ENCODE data around the gene ATG9B.

The ATG9B gene

DNA sequence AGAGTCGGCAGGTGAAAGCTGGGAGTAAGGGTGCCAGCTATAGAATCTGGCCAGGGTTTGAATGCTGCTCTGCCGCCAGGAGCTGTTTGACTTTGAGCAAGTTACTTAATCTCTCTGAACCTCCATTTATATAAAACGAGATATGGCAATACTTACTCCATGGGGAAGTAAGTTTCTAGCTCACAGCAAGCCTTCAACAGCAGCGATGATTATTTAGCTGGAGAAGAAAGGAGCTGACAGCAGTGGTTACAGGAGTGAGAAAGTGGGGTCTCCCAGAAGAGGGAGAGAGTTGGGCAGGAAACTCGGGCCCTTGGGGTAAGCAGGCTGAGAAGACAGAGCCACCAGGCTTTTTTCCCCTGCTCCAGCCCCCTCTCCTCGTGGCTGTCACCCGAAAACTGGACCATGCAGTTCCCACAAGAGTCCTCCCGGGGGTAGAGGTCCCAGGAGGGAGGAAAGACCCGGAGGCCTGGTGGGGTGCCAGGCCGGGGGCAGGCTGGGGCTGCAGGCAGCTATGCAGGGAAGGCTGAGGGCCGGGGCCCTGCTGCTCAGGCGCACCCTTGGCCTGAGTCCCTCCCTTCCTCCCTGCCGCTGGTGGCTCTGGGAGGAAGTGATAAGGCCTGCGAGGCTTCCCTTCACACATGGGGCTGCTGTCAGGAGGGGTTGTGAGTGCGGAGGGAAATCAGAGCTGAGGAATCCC lies 30.0 kb downstream of the ATG9B start:
- Histone ChIP-seq H3K27me3 (ENCODE audit: control insufficient read depth in 1 of 2, insufficient read depth in 1 of 2, low read length in 2 of 2) (peaks cover 25 to 43% of the 10 kb centered on the region in 2 experiments), H3K9ac (ENCODE audit: low read length) (no peak overlapping the region), H3K4ac (ENCODE audit: low read depth in 1 of 2, low read length in 2 of 2) (no peak overlapping the region), H2BK15ac (ENCODE audit: low read depth, poor library complexity, severe bottlenecking) (no peak overlapping the region), H3K4me3 (ENCODE audit: insufficient read depth in 1 of 2, low read depth in 1 of 2, low read length in 2 of 2) (no peak overlapping the region), H3K14ac (ENCODE audit: low read length in 2 of 2) (peak overlapping the region in 1 of 2 experiments; percentile 1), H2BK120ac (ENCODE audit: low read depth, low read length) (no peak overlapping the region), H4K8ac (ENCODE audit: low read length) (peak overlapping the region; percentile 71), H3K18ac (ENCODE audit: low read depth in 1 of 2, low read length in 2 of 2) (peak overlapping the region; percentile 37 to 77), H2BK5ac (ENCODE audit: low read depth, low read length, poor library complexity, severe bottlenecking) (no peak overlapping the region), H4K91ac (ENCODE audit: low read length) (peak overlapping the region; percentile 61), H3K23ac (ENCODE audit: low read length in 2 of 2) (no peak overlapping the region), H3K79me1 (replicated peaks; ENCODE audit: low read length, poor library complexity, severe bottlenecking) (no peaks in the 10 kb centered on the region), H2AK5ac (ENCODE audit: low read length, severe bottlenecking) (no peak overlapping the region), H3K27ac (ENCODE audit: low read length, poor library complexity, severe bottlenecking) (no peak overlapping the region), H3K4me1 (ENCODE audit: control insufficient read depth, insufficient read depth, low read depth, low read length) (no peaks in the 10 kb centered on the region), H2AFZ (ENCODE audit: low read depth, low read length) (peak overlapping the region; percentile 65), H3K36me3 (ENCODE audit: control insufficient read depth in 1 of 2, insufficient read depth in 2 of 2, low read depth in 1 of 2, low read length in 2 of 2) (no peaks in the 10 kb centered on the region), H3K4me2 (ENCODE audit: low read length, poor library complexity, severe bottlenecking) (no peak overlapping the region), H3K9me3 (ENCODE audit: control insufficient read depth, low read length) (peaks cover 17% of the 10 kb centered on the region), H2BK12ac (ENCODE audit: low read length in 2 of 2) (no peak overlapping the region)
- DNase-seq, result no peak
- 59% methylated on average over 9 of the region's 15 CpGs for WGBS

DNA sequence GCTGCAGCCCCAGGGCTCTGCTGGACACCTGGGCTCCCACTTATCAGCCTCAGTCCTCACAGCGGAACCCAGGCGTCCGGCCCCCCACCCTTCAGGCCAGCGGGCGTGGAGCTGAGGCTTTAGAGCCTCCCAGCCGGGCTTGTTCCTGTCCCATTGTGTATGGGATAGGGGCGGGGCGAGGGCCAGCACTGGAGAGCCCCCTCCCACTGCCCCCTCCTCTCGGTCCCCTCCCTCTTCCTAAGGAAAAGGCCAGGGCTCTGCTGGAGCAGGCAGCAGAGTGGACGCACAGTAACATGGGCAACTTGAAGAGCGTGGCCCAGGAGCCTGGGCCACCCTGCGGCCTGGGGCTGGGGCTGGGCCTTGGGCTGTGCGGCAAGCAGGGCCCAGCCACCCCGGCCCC lies 30.8 kb downstream of the ATG9B start:
- H3K4ac ChIP-seq (ENCODE audit: low read depth in 1 of 2, low read length in 2 of 2), result no peak overlapping the region
- WGBS, result 92% methylated on average over 14 of the region's 14 CpGs
- H3K9me3 ChIP-seq (ENCODE audit: control insufficient read depth, low read length), result peaks cover 17% of the 10 kb centered on the region
- no peaks in the 10 kb centered on the region for H3K36me3 ChIP-seq (ENCODE audit: control insufficient read depth in 1 of 2, insufficient read depth in 2 of 2, low read depth in 1 of 2, low read length in 2 of 2)
- H2AK5ac ChIP-seq (ENCODE audit: low read length, severe bottlenecking), result no peak overlapping the region
- H3K9ac ChIP-seq (ENCODE audit: low read length), result no peak overlapping the region
- peaks cover 3% of the 10 kb centered on the region for H3K4me1 ChIP-seq (ENCODE audit: control insufficient read depth, insufficient read depth, low read depth, low read length)
- no peak overlapping the region for H4K8ac ChIP-seq (ENCODE audit: low read length)
- no peak overlapping the region for H3K27ac ChIP-seq (ENCODE audit: low read length, poor library complexity, severe bottlenecking)
- H4K91ac ChIP-seq (ENCODE audit: low read length), result peak overlapping the region; percentile 62
- H2BK12ac ChIP-seq (ENCODE audit: low read length in 2 of 2), result no peak overlapping the region
- H3K23ac ChIP-seq (ENCODE audit: low read length in 2 of 2), result no peak overlapping the region
- no peak overlapping the region for H2AFZ ChIP-seq (ENCODE audit: low read depth, low read length)
- DNase-seq, result no peak
- H2BK15ac ChIP-seq (ENCODE audit: low read depth, poor library complexity, severe bottlenecking), result no peak overlapping the region
- H2BK5ac ChIP-seq (ENCODE audit: low read depth, low read length, poor library complexity, severe bottlenecking), result no peak overlapping the region
- no peak overlapping the region for H2BK120ac ChIP-seq (ENCODE audit: low read depth, low read length)
- no peak overlapping the region for H3K4me2 ChIP-seq (ENCODE audit: low read length, poor library complexity, severe bottlenecking)
- no peaks in the 10 kb centered on the region for H3K79me1 ChIP-seq (replicated peaks; ENCODE audit: low read length, poor library complexity, severe bottlenecking)
- H3K27me3 ChIP-seq (ENCODE audit: control insufficient read depth in 1 of 2, insufficient read depth in 1 of 2, low read length in 2 of 2), result peaks cover 29 to 44% of the 10 kb centered on the region in 2 experiments
- H3K14ac ChIP-seq (ENCODE audit: low read length in 2 of 2), result no peak overlapping the region
- H3K18ac ChIP-seq (ENCODE audit: low read depth in 1 of 2, low read length in 2 of 2), result no peak overlapping the region
- H3K4me3 ChIP-seq (ENCODE audit: insufficient read depth in 1 of 2, low read depth in 1 of 2, low read length in 2 of 2), result no peak overlapping the region

DNA sequence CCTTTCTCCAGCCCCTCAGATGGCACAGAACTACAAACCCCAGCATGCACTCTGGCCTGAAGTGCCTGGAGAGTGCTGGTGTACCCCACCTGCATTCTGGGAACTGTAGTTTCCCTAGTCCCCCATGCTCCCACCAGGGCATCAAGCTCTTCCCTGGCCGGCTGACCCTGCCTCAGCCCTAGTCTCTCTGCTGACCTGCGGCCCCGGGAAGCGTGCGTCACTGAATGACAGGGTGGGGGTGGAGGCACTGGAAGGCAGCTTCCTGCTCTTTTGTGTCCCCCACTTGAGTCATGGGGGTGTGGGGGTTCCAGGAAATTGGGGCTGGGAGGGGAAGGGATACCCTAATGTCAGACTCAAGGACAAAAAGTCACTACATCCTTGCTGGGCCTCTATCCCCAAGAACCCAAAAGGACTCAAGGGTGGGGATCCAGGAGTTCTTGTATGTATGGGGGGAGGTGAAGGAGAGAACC lies 31.4 kb downstream of the ATG9B start:
- Histone ChIP-seq H3K9ac (ENCODE audit: low read length) (no peak overlapping the region), H2BK5ac (ENCODE audit: low read depth, low read length, poor library complexity, severe bottlenecking) (no peak overlapping the region), H2AFZ (ENCODE audit: low read depth, low read length) (no peak overlapping the region), H3K79me1 (replicated peaks; ENCODE audit: low read length, poor library complexity, severe bottlenecking) (no peaks in the 10 kb centered on the region), H3K4me1 (ENCODE audit: control insufficient read depth, insufficient read depth, low read depth, low read length) (peaks cover 6% of the 10 kb centered on the region), H3K23ac (ENCODE audit: low read length in 2 of 2) (no peak overlapping the region), H3K4me3 (ENCODE audit: insufficient read depth in 1 of 2, low read depth in 1 of 2, low read length in 2 of 2) (no peak overlapping the region), H4K8ac (ENCODE audit: low read length) (no peak overlapping the region), H2BK15ac (ENCODE audit: low read depth, poor library complexity, severe bottlenecking) (no peak overlapping the region), H3K36me3 (ENCODE audit: control insufficient read depth in 1 of 2, insufficient read depth in 2 of 2, low read depth in 1 of 2, low read length in 2 of 2) (no peaks in the 10 kb centered on the region), H4K91ac (ENCODE audit: low read length) (no peak overlapping the region), H3K27me3 (ENCODE audit: control insufficient read depth in 1 of 2, insufficient read depth in 1 of 2, low read length in 2 of 2) (peaks cover 36 to 43% of the 10 kb centered on the region in 2 experiments), H3K4ac (ENCODE audit: low read depth in 1 of 2, low read length in 2 of 2) (no peak overlapping the region), H2BK120ac (ENCODE audit: low read depth, low read length) (no peak overlapping the region), H2BK12ac (ENCODE audit: low read length in 2 of 2) (no peak overlapping the region), H3K9me3 (ENCODE audit: control insufficient read depth, low read length) (peaks cover 17% of the 10 kb centered on the region), H3K27ac (ENCODE audit: low read length, poor library complexity, severe bottlenecking) (no peak overlapping the region), H3K14ac (ENCODE audit: low read length in 2 of 2) (no peak overlapping the region), H2AK5ac (ENCODE audit: low read length, severe bottlenecking) (no peak overlapping the region), H3K4me2 (ENCODE audit: low read length, poor library complexity, severe bottlenecking) (no peak overlapping the region), H3K18ac (ENCODE audit: low read depth in 1 of 2, low read length in 2 of 2) (no peak overlapping the region)
- DNase-seq, result peak; percentile 54
- 13% methylated on average over 5 of the region's 5 CpGs for WGBS

DNA sequence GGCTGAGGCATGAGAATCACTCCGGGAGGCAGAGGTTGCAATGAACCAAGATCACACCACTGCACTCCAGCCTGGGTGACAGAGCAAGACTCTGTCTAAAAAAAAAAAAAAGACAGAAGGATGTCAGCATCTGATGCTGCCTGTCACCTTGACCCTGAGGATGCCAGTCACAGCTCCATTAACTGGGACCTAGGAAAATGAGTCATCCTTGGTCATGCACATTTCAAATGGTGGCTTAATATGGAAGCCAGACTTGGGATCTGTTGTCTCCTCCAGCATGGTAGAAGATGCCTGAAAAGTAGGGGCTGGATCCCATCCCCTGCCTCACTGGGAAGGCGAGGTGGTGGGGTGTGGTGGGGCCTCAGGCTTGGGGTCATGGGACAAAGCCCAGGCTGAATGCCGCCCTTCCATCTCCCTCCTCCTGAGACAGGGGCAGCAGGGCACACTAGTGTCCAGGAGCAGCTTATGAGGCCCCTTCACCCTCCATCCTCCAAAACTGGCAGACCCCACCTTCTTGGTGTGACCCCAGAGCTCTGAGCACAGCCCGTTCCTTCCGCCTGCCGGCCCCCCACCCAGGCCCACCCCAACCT lies 32.1 kb downstream of the ATG9B start:
- Histone ChIP-seq H3K14ac (ENCODE audit: low read length in 2 of 2) (no peak overlapping the region), H3K79me1 (replicated peaks; ENCODE audit: low read length, poor library complexity, severe bottlenecking) (no peaks in the 10 kb centered on the region), H4K91ac (ENCODE audit: low read length) (no peak overlapping the region), H2BK5ac (ENCODE audit: low read depth, low read length, poor library complexity, severe bottlenecking) (no peak overlapping the region), H3K4me3 (ENCODE audit: insufficient read depth in 1 of 2, low read depth in 1 of 2, low read length in 2 of 2) (no peak overlapping the region), H2BK120ac (ENCODE audit: low read depth, low read length) (no peak overlapping the region), H4K8ac (ENCODE audit: low read length) (no peak overlapping the region), H2BK12ac (ENCODE audit: low read length in 2 of 2) (no peak overlapping the region), H3K18ac (ENCODE audit: low read depth in 1 of 2, low read length in 2 of 2) (no peak overlapping the region), H2AFZ (ENCODE audit: low read depth, low read length) (no peak overlapping the region), H3K4ac (ENCODE audit: low read depth in 1 of 2, low read length in 2 of 2) (no peak overlapping the region), H3K27me3 (ENCODE audit: control insufficient read depth in 1 of 2, insufficient read depth in 1 of 2, low read length in 2 of 2) (peaks cover 43% of the 10 kb centered on the region in 2 experiments), H3K4me2 (ENCODE audit: low read length, poor library complexity, severe bottlenecking) (no peak overlapping the region), H3K36me3 (ENCODE audit: control insufficient read depth in 1 of 2, insufficient read depth in 2 of 2, low read depth in 1 of 2, low read length in 2 of 2) (no peaks in the 10 kb centered on the region), H2BK15ac (ENCODE audit: low read depth, poor library complexity, severe bottlenecking) (no peak overlapping the region), H3K23ac (ENCODE audit: low read length in 2 of 2) (no peak overlapping the region), H3K9me3 (ENCODE audit: control insufficient read depth, low read length) (peaks cover 17% of the 10 kb centered on the region), H3K9ac (ENCODE audit: low read length) (no peak overlapping the region), H2AK5ac (ENCODE audit: low read length, severe bottlenecking) (no peak overlapping the region), H3K4me1 (ENCODE audit: control insufficient read depth, insufficient read depth, low read depth, low read length) (peaks cover 6% of the 10 kb centered on the region), H3K27ac (ENCODE audit: low read length, poor library complexity, severe bottlenecking) (no peak overlapping the region)
- DNase-seq, result no peak
- 82% methylated on average over 6 of the region's 6 CpGs for WGBS
